Activated CD4-positive, alpha-beta T cell treated with anti-CD3 and anti-CD28 coated beads, Interleukin-10, Interleukin-2, amounts not matched to agents 100 ng/mL and 50 ng/mL, durations not matched to agents 16 hours and 8 hours (primary cell): ENCODE results near the gene CD300H.
"Not testable (repeated sequence)": the region's sequence is repeated elsewhere in the genome, so short reads cannot be mapped to it uniquely, and the experiment has no call there.

Experiments used
- DNase-seq: peaks from one replicate; pipeline ENCODE4 v3.0.0-alpha.2; 2020

The CD300H gene

GRCh38 chr17:74584292-74585060, 17.2 kb upstream of the CD300H start:
- DNase-seq = no peak

- no peak for DNase-seq
These were observed 15.3 kb upstream of the CD300H start for GRCh38 chr17:74582633-74583032.

GRCh38 chr17:74579900-74580299, 12.6 kb upstream of the CD300H start:
- DNase-seq = no peak

- DNase-seq = no peak
These were observed 11.7 kb upstream of the CD300H start for GRCh38 chr17:74578979-74579378.

- DNase-seq = no peak
These were observed 7.3 kb upstream of the CD300H start for GRCh38 chr17:74574489-74575142.

- DNase-seq = not testable (repeated sequence)
These were observed 6.3 kb upstream of the CD300H start for GRCh38 chr17:74573635-74574034.

GRCh38 chr17:74573169-74573568, 5.9 kb upstream of the CD300H start:
- DNase-seq = no peak

- DNase-seq = no peak
These were observed 4.4 kb upstream of the CD300H start for GRCh38 chr17:74571621-74572270.

GRCh38 chr17:74569020-74570003, 2.0 kb upstream of the CD300H start:
- DNase-seq = peak; percentile 42

GRCh38 chr17:74568106-74568873, 981 bp upstream of the CD300H start:
- no peak for DNase-seq

- peak; percentile 42 for DNase-seq
These were observed 1.1 kb downstream of the CD300H start for GRCh38 chr17:74566132-74566753.

GRCh38 chr17:74565126-74565525, 2.2 kb downstream of the CD300H start:
- no peak for DNase-seq

- DNase-seq = no peak
These were observed 4.0 kb downstream of the CD300H start for GRCh38 chr17:74563358-74563757.

GRCh38 chr17:74561586-74561985, 5.7 kb downstream of the CD300H start:
- DNase-seq = no peak

- no peak for DNase-seq
These were observed 8.3 kb downstream of the CD300H start for GRCh38 chr17:74558882-74559519.

- DNase-seq = not testable (repeated sequence)
These were observed 8.9 kb downstream of the CD300H start for GRCh38 chr17:74558402-74558801.

- DNase-seq = no peak
These were observed 11.8 kb downstream of the CD300H start for GRCh38 chr17:74555427-74555940.

- no peak for DNase-seq
These were observed 12.4 kb downstream of the CD300H start for GRCh38 chr17:74554909-74555308.

- no peak for DNase-seq
These were observed 15.3 kb downstream of the CD300H start for GRCh38 chr17:74552037-74552436.

GRCh38 chr17:74550602-74551001, 16.7 kb downstream of the CD300H start:
- no peak for DNase-seq

GRCh38 chr17:74549343-74549742, 18.0 kb downstream of the CD300H start:
- no peak for DNase-seq
